ENCODE measurements around the gene BPIFB1. TPM values are rescaled to one million over a fixed set of nuclear protein-coding genes. Genes with fewer than 3 reads are reported as not detected.

Gene BPIFB1, protein sequence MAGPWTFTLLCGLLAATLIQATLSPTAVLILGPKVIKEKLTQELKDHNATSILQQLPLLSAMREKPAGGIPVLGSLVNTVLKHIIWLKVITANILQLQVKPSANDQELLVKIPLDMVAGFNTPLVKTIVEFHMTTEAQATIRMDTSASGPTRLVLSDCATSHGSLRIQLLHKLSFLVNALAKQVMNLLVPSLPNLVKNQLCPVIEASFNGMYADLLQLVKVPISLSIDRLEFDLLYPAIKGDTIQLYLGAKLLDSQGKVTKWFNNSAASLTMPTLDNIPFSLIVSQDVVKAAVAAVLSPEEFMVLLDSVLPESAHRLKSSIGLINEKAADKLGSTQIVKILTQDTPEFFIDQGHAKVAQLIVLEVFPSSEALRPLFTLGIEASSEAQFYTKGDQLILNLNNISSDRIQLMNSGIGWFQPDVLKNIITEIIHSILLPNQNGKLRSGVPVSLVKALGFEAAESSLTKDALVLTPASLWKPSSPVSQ
- 1 to 10 TPM; 1.6 to 5.5 TPM for total RNA-seq
- polyA plus RNA-seq (ENCODE audit: insufficient read depth, low read depth, low replicate concordance), result 5.8 TPM
- long read RNA-seq, donor 1, result 0 reads
- long read RNA-seq, donor 2, result 0 reads

DNA sequence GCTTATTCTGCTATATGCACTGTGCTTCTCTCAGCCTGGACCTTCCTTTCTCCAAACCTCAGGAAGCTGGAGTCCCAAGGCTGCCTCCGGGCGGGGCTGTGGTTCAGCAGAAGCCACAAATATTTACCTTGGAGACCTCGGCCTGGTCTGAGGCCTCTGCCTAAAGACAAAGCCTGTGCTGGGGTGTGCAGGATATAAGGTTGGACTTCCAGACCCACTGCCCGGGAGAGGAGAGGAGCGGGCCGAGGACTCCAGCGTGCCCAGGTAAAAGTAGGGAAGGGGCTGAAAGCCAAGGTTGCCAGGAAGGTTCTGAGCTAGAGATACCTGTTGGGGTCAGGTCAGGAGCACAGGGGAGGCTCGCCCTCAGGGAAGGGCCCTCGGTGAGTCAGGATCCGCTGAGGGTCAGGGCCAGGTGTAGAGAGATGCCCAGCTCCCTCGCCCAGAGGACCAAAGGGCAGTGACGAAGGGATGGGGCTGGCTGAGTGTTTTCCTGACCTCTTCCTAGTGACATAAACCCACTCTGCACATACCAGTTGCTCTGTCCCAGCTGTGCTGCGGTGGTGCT lies at the start of gene BPIFB1:
Gene BPIFB1, plus strand, starts transcription at position 224 of the 565 bp plus-strand sequence. CDS start 2,860 bp downstream, outside the sequence.
- TF ChIP-seq POLR2A (IDR thresholded peaks at IDR 0.05), result no peak
- TF ChIP-seq, protein P1, sequence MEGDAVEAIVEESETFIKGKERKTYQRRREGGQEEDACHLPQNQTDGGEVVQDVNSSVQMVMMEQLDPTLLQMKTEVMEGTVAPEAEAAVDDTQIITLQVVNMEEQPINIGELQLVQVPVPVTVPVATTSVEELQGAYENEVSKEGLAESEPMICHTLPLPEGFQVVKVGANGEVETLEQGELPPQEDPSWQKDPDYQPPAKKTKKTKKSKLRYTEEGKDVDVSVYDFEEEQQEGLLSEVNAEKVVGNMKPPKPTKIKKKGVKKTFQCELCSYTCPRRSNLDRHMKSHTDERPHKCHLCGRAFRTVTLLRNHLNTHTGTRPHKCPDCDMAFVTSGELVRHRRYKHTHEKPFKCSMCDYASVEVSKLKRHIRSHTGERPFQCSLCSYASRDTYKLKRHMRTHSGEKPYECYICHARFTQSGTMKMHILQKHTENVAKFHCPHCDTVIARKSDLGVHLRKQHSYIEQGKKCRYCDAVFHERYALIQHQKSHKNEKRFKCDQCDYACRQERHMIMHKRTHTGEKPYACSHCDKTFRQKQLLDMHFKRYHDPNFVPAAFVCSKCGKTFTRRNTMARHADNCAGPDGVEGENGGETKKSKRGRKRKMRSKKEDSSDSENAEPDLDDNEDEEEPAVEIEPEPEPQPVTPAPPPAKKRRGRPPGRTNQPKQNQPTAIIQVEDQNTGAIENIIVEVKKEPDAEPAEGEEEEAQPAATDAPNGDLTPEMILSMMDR (IDR thresholded peaks at IDR 0.05), result no peak
- Histone ChIP-seq H3K4me1 (no peaks in the 10 kb centered on the region), H3K36me3 (ENCODE audit: low read depth, missing control alignments) (no peaks in the 10 kb centered on the region), H3K4me3 (no peak within 1 kb of the TSS), H3K27ac (no peak within 1 kb of the TSS), H3K9me3 (no peaks in the 10 kb centered on the region), H3K27me3 (no peaks in the 10 kb centered on the region)
- 84 to 92% methylated on average over 13 of the region's 13 CpGs for WGBS, 2 donors
- intact Hi-C loops (cut with DNase I; ENCODE audit: low total_unique reads), result no loop called here
- DNase-seq, result no peak

DNA sequence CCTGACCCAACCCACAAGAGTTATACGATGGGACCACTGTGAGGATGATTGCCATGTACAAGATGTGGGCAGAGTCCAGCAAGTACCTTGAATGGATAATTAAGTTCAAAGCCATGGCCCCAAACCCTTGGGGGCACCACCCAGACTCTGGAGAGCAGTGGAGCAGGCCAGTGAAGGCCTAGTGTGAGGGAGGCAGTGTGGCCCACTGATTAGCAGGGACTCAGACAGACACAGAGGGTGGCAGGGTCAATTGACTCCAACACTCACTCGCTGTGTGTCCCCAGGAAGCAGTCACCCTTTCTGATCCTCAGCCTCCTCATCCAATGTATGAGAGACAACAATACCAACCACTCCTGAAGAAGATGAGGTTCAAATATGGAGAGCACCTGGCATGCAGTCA lies 49.0 kb upstream of the BPIFB1 start:
- Histone ChIP-seq H3K4me3 (no peak overlapping the region), H3K4me1 (no peaks in the 10 kb centered on the region), H3K9me3 (no peaks in the 10 kb centered on the region), H3K27ac (no peak overlapping the region), H3K27me3 (no peaks in the 10 kb centered on the region), H3K36me3 (ENCODE audit: low read depth, missing control alignments) (no peaks in the 10 kb centered on the region)
- 84 to 88% methylated on average over 1 to 2 of the region's 2 CpGs for WGBS, 2 donors
- TF ChIP-seq, protein P1 (IDR thresholded peaks at IDR 0.05), result no peak
- TF ChIP-seq POLR2A (IDR thresholded peaks at IDR 0.05), result no peak
- intact Hi-C loops (cut with DNase I; ENCODE audit: low total_unique reads), result no loop called here
- no peak for DNase-seq

DNA sequence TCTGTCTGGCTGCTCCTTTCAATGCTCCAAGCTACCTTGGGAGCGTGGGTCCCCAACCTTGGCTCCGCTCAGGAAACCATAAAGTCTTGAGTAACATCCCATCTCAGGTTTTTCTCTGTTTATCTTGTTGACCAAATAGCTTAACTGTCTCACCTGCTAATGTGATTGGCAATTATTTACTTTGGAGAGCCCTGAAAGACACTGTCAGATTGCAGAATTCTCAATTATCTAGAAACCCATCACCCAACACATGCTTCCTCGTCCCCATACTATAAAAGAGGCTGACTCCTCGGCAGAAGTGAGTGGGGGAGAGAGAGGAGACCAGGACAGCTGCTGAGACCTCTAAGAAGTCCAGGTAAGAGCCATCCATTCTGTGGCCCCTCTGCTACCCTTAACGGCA lies 47.3 kb upstream of the BPIFB1 start, which contains the start of gene BPIFA1:
Gene BPIFA1, plus strand, starts transcription at position 301 of the 400 bp plus-strand sequence. CDS start 1,716 bp downstream, outside the sequence.
- H3K4me3 ChIP-seq, result no peak within 1 kb of the TSS
- no peaks in the 10 kb centered on the region for H3K36me3 ChIP-seq (ENCODE audit: low read depth, missing control alignments)
- intact Hi-C loops (cut with DNase I; ENCODE audit: low total_unique reads), result no loop called here
- no peak for DNase-seq
- WGBS, 2 donors, result 69 to 76% methylated on average over 5 of the region's 5 CpGs
- no peaks in the 10 kb centered on the region for H3K27me3 ChIP-seq
- no peaks in the 10 kb centered on the region for H3K9me3 ChIP-seq
- no peaks in the 10 kb centered on the region for H3K4me1 ChIP-seq
- H3K27ac ChIP-seq, result no peak within 1 kb of the TSS
- TF ChIP-seq POLR2A (IDR thresholded peaks at IDR 0.05), result no peak
- TF ChIP-seq, protein P1 (IDR thresholded peaks at IDR 0.05), result no peak

DNA sequence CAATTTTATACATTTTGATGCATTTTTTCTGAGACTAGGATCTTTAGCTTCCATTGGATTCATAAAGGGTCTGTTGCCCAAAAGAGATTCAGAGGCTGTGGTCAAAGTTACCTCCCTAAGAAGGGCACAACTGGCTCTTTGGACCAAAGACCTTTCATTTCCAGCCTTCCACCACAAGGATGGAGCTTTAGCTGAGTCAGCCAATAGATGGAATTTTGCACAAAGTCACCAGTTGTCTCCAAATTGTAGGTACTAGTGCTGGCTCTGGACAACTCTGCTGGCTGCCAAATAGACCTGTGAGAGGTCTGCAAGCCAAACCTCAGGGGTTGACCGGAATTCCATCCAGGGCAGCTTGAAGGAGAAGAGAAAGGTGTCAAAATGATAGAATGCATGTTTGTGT lies 46.7 kb upstream of the BPIFB1 start:
- Histone ChIP-seq H3K27me3 (no peaks in the 10 kb centered on the region), H3K4me1 (no peaks in the 10 kb centered on the region), H3K9me3 (no peaks in the 10 kb centered on the region), H3K4me3 (no peak overlapping the region), H3K36me3 (ENCODE audit: low read depth, missing control alignments) (no peaks in the 10 kb centered on the region), H3K27ac (no peak overlapping the region)
- TF ChIP-seq, protein P1 (IDR thresholded peaks at IDR 0.05), result no peak
- TF ChIP-seq POLR2A (IDR thresholded peaks at IDR 0.05), result no peak
- no peak for DNase-seq
- intact Hi-C loops (cut with DNase I; ENCODE audit: low total_unique reads), result no loop called here
- WGBS, 2 donors, result 50 to 89% methylated on average over 1 of the region's 1 CpG

Measured in testis (tissue), 5 donors.